Measurements from ENCODE around the gene ZNF474.

- TF ChIP-seq, protein P1, sequence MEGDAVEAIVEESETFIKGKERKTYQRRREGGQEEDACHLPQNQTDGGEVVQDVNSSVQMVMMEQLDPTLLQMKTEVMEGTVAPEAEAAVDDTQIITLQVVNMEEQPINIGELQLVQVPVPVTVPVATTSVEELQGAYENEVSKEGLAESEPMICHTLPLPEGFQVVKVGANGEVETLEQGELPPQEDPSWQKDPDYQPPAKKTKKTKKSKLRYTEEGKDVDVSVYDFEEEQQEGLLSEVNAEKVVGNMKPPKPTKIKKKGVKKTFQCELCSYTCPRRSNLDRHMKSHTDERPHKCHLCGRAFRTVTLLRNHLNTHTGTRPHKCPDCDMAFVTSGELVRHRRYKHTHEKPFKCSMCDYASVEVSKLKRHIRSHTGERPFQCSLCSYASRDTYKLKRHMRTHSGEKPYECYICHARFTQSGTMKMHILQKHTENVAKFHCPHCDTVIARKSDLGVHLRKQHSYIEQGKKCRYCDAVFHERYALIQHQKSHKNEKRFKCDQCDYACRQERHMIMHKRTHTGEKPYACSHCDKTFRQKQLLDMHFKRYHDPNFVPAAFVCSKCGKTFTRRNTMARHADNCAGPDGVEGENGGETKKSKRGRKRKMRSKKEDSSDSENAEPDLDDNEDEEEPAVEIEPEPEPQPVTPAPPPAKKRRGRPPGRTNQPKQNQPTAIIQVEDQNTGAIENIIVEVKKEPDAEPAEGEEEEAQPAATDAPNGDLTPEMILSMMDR (IDR thresholded peaks at IDR 0.05) = no peak
- TF ChIP-seq POLR2A (IDR thresholded peaks at IDR 0.05) (no peak), POLR2AphosphoS5 (IDR thresholded peaks at IDR 0.05) (no peak)
Observed at GRCh38 chr5:122183098-122183787, 53.9 kb downstream of the ZNF474 start.
